ENCODE results near the gene OR2H2.

OR2H2 gene

DNA sequence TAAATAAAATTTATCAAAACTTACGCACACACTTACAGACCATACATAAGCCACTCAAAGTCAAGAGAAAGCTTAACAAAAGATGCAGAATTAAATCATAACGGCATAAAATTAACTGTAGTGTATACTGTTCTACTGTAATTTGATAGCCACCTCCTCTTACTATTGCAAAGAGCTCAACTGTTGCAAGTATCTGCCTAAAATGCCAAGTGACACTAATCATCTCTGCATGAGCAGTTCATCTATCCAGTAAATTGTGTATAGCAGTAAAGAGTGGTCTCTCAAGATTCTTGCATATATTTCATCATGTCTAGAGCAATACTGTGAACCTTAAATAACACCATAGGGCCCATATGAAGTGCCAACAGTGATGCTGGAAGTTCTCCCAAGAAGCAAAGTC, 12.3 kb downstream of the OR2H2 start:
- no peaks in the 10 kb centered on the region for H3K27me3 ChIP-seq (ENCODE audit: control insufficient read depth, insufficient read depth, low read length)
- H3K9ac ChIP-seq (ENCODE audit: low read depth, low read length) = no peak overlapping the region
- peaks cover 6% of the 10 kb centered on the region for H3K4me1 ChIP-seq (ENCODE audit: control insufficient read depth, insufficient read depth, low read length)
- H3K36me3 ChIP-seq (ENCODE audit: control insufficient read depth, insufficient read depth, low read length) = peaks cover 14% of the 10 kb centered on the region
- H3K9me3 ChIP-seq (ENCODE audit: control insufficient read depth, insufficient read depth, low read length) = no peaks in the 10 kb centered on the region
- H3K4me3 ChIP-seq (ENCODE audit: low read depth, low read length) = no peak overlapping the region

DNA sequence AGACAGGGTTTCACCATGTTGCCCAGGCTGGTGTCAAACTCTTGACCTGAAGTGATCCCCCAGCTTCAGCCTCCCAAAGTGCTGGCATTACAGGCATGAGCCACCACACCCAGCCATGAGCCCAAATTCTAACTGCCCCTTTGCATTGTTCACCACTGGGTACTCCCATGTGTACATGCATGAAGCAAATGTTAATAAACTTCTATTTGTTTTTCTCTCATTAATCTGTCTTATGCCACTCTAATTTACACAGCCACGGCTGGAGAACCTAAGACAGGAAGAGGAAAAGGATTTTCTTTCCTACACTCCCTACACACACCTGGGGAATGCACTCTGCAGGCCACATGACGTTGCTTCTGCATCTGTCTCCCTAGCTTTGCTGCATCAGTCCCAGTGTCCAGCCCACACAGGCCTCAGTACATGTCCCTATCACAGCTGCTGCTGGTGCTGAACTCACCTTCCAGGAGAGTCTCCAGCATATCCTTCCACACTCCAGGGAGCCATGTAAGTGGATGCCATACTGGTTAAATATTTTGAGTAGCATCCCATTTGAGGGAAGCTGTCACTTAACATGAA, 13.3 kb downstream of the OR2H2 start:
- no peak overlapping the region for H3K4me3 ChIP-seq (ENCODE audit: low read depth, low read length)
- peaks cover 6% of the 10 kb centered on the region for H3K4me1 ChIP-seq (ENCODE audit: control insufficient read depth, insufficient read depth, low read length)
- H3K9ac ChIP-seq (ENCODE audit: low read depth, low read length) = no peak overlapping the region
- peaks cover 23% of the 10 kb centered on the region for H3K36me3 ChIP-seq (ENCODE audit: control insufficient read depth, insufficient read depth, low read length)
- H3K27me3 ChIP-seq (ENCODE audit: control insufficient read depth, insufficient read depth, low read length) = no peaks in the 10 kb centered on the region
- no peaks in the 10 kb centered on the region for H3K9me3 ChIP-seq (ENCODE audit: control insufficient read depth, insufficient read depth, low read length)

DNA sequence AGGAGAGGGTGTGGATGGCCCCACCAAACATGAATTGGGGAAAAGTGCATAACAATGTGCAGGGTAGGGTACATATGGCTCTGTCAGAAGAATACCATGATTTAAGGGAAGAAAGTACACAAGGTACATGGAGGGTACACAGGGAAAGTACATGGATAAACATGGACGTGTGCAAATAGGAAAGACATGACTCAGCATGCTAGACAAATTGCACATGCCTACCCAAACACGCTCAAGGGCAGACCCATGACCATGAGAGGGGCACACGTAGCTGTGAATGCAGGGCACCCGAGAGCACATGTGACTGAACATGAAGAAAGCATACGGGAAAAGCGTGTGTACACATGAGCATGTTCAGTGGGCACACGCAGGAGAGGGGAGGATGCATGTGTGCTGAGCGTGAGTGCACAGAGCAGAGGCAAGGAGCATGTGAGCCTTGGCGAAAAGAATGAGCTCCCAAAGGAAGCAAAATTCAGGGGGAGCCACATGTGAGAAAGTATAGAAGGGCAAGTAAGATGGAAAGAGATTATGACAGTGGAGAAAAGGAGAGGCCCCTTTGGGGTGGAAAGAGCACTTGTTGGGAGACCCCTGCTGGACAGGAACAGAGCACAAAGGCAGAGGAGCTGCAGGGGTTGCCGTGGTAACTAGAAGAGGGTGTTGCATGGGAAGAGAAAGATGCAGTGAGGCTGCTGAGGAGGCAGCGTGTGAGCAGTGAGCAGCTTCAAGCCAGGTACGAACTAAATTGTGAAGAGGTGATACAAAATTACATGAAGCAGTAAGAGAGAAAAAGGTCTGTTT, 17.8 kb downstream of the OR2H2 start:
- H3K9ac ChIP-seq (ENCODE audit: low read depth, low read length) = no peak overlapping the region
- H3K4me3 ChIP-seq (ENCODE audit: low read depth, low read length) = no peak overlapping the region
- no peaks in the 10 kb centered on the region for H3K4me1 ChIP-seq (ENCODE audit: control insufficient read depth, insufficient read depth, low read length)
- peaks cover 61% of the 10 kb centered on the region for H3K36me3 ChIP-seq (ENCODE audit: control insufficient read depth, insufficient read depth, low read length)
- no peaks in the 10 kb centered on the region for H3K27me3 ChIP-seq (ENCODE audit: control insufficient read depth, insufficient read depth, low read length)
- no peaks in the 10 kb centered on the region for H3K9me3 ChIP-seq (ENCODE audit: control insufficient read depth, insufficient read depth, low read length)

DNA sequence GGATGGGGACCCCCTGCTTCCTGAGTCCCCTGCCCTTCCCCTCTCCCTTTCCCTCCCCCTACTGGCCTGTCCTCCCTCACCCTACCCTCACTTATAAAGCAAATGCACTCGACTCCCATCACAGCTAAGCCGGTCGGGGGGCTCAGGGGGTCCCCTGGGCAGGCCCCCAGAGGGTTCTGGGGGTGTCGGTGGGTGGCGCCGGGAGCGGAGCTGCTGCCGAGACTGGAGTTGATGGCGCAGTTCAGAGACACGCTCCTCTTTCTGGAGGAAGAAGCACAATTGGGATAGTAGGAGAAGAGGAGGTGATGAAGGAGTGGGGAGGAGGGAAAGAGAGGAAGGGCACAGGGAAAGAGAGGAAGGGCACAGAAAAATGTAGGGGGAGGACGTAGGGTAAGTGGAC, 18.5 kb downstream of the OR2H2 start:
- Histone ChIP-seq H3K27me3 (ENCODE audit: control insufficient read depth, insufficient read depth, low read length) (no peaks in the 10 kb centered on the region), H3K9ac (ENCODE audit: low read depth, low read length) (no peak overlapping the region), H3K4me1 (ENCODE audit: control insufficient read depth, insufficient read depth, low read length) (no peaks in the 10 kb centered on the region), H3K4me3 (ENCODE audit: low read depth, low read length) (no peak overlapping the region), H3K36me3 (ENCODE audit: control insufficient read depth, insufficient read depth, low read length) (peaks cover 65% of the 10 kb centered on the region), H3K9me3 (ENCODE audit: control insufficient read depth, insufficient read depth, low read length) (no peaks in the 10 kb centered on the region)

DNA sequence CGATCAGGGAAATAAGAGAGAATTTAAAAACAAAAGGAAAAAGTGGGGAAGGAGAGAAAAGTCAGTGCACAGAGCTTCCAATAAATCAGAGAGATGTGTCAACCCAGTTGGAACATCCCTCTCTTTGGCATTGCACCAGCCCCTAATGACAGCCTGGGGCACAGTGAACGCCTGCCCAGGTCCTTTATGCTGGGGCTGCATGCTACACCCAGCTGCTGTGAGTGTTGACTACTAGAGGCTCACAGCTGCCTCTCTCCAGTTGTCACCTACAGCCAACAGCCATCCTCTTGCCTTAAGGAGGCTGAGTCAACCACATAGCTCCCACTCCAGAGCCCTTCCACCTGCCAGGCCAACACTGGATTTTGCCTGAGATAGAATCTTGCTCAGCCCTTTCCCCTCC, 19.0 kb downstream of the OR2H2 start:
- H3K4me3 ChIP-seq (ENCODE audit: low read depth, low read length) = no peak overlapping the region
- H3K9me3 ChIP-seq (ENCODE audit: control insufficient read depth, insufficient read depth, low read length) = no peaks in the 10 kb centered on the region
- no peak overlapping the region for H3K9ac ChIP-seq (ENCODE audit: low read depth, low read length)
- no peaks in the 10 kb centered on the region for H3K27me3 ChIP-seq (ENCODE audit: control insufficient read depth, insufficient read depth, low read length)
- no peaks in the 10 kb centered on the region for H3K4me1 ChIP-seq (ENCODE audit: control insufficient read depth, insufficient read depth, low read length)
- H3K36me3 ChIP-seq (ENCODE audit: control insufficient read depth, insufficient read depth, low read length) = peaks cover 69% of the 10 kb centered on the region

DNA sequence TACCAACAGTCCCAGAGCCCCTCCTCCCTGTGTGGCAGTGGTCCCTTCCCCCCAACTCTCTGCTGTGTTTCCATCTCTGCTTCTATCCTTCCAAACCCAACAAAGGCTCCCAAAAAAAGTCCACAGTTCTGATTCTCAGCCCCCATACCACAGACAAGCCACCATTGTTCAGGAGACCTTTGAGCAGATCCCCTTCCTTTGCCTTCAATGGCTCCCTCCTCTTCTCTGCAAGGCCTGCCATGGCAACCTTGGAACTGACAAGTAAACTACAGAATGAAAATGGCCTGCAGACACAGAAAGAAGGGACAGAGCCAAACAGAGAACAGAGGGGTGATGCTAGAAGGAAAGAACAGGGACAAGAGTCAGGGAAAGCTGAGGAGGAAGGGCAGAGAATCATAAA, 23.2 kb downstream of the OR2H2 start:
- Histone ChIP-seq H3K9me3 (ENCODE audit: control insufficient read depth, insufficient read depth, low read length) (no peaks in the 10 kb centered on the region), H3K4me3 (ENCODE audit: low read depth, low read length) (no peak overlapping the region), H3K4me1 (ENCODE audit: control insufficient read depth, insufficient read depth, low read length) (no peaks in the 10 kb centered on the region), H3K27me3 (ENCODE audit: control insufficient read depth, insufficient read depth, low read length) (no peaks in the 10 kb centered on the region), H3K36me3 (ENCODE audit: control insufficient read depth, insufficient read depth, low read length) (peaks cover 70% of the 10 kb centered on the region), H3K9ac (ENCODE audit: low read depth, low read length) (no peak overlapping the region)

DNA sequence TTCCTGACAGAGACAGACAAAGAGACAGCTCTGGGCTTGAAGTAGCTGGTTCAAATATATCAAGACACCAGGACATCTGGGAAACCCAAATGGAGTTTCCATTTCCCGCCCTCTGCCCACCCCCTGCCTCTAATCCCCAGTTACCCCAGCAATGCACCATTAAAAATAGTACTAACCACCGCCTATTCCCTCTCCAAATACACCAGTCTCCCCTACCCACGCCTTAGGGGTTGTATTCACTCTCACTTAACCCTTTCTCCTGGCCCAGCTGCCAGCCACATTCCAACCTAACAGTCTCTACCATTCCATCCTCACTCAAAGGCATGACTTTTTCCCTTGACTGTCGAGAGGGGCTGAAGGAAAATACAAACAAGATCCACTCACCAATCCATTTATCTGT, 25.6 kb downstream of the OR2H2 start:
- H3K4me3 ChIP-seq (ENCODE audit: low read depth, low read length) = no peak overlapping the region
- no peaks in the 10 kb centered on the region for H3K27me3 ChIP-seq (ENCODE audit: control insufficient read depth, insufficient read depth, low read length)
- no peaks in the 10 kb centered on the region for H3K9me3 ChIP-seq (ENCODE audit: control insufficient read depth, insufficient read depth, low read length)
- H3K36me3 ChIP-seq (ENCODE audit: control insufficient read depth, insufficient read depth, low read length) = peaks cover 61% of the 10 kb centered on the region
- no peak overlapping the region for H3K9ac ChIP-seq (ENCODE audit: low read depth, low read length)
- H3K4me1 ChIP-seq (ENCODE audit: control insufficient read depth, insufficient read depth, low read length) = no peaks in the 10 kb centered on the region

DNA sequence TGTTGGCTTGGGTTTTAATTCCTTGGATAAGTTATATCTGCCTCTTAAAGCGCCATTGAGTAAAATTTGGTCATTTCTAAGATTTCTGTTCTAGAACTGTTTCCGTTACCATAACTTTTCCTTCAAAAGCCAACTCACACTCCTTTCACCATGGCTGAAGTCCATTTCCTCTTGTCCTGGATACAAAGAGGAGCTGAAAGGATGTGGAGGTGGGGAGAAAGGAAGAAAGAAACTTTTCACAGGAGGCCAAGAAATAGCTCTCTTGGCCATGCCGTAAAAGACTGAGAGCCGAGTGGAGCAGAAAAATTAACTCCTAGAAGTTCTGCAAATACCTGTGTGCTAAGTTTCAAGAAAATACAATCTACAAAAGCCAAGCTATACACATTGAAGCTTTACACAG, 26.5 kb downstream of the OR2H2 start:
- Histone ChIP-seq H3K9me3 (ENCODE audit: control insufficient read depth, insufficient read depth, low read length) (no peaks in the 10 kb centered on the region), H3K4me3 (ENCODE audit: low read depth, low read length) (no peak overlapping the region), H3K9ac (ENCODE audit: low read depth, low read length) (no peak overlapping the region), H3K4me1 (ENCODE audit: control insufficient read depth, insufficient read depth, low read length) (no peaks in the 10 kb centered on the region), H3K27me3 (ENCODE audit: control insufficient read depth, insufficient read depth, low read length) (no peaks in the 10 kb centered on the region), H3K36me3 (ENCODE audit: control insufficient read depth, insufficient read depth, low read length) (peaks cover 56% of the 10 kb centered on the region)

DNA sequence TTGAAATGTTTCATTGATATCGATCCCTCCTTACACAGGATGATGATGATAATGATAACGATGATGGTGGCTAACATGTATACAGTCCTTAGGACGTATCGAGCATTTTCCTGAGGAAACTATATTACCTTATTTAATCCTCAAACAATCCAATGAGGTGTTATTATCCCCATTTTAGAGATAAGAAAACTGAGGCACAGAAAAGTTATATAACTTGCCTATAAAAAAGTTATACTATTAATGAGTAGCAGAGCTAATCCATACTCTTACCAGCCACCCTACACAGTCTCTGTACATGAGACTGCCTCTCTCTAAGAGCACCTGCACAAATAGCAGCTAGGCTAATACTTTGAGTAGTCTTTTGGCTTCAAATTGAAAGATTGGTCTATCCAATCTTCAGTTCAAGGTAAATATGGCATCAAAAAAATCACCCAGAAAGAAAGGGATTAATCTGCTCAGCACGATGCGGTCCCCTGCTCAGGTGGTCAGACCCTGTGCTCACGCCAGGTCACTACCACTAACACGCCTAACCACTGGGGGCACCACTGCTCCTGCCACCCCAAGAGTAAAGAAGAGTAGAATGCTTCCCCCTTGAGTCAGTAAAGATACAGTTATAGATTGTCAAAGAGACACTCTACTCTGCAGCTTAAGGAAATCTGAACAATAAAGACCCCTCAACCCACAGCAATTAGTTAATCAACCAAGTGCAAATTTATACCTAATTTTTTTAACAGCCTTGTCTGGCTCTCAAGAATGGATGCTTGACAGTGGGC, 33.0 kb downstream of the OR2H2 start:
- H3K4me1 ChIP-seq (ENCODE audit: control insufficient read depth, insufficient read depth, low read length) = peaks cover 7% of the 10 kb centered on the region
- no peak overlapping the region for H3K4me3 ChIP-seq (ENCODE audit: low read depth, low read length)
- H3K9me3 ChIP-seq (ENCODE audit: control insufficient read depth, insufficient read depth, low read length) = no peaks in the 10 kb centered on the region
- H3K27me3 ChIP-seq (ENCODE audit: control insufficient read depth, insufficient read depth, low read length) = no peaks in the 10 kb centered on the region
- no peak overlapping the region for H3K9ac ChIP-seq (ENCODE audit: low read depth, low read length)
- H3K36me3 ChIP-seq (ENCODE audit: control insufficient read depth, insufficient read depth, low read length) = peaks cover 62% of the 10 kb centered on the region

DNA sequence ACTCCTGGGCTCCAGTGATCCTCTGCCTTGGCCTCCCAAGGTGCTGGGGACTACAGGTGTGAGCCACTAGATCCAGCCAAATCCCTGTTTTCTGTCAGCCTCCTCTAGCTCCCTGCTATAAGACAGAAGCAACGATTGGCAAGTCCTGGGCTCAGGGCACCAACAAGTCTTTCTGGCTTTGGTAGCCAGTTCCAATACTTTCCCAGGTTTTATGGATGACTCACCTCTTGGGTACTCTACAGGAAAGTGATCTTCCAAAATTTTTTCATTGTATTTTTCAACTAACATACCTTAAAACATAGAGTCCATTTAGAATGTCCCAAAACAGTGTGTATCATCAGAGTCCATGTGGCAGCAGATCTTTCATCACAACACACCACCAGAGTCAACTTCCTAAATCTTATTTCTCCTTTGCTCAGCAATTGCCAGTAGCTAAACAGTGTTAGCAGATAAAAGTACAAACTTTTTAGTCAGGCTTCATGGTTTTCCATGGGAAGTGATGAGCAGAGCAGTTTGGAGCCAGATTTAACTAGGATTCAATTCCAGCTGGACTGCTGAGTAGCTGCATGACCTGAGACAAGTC, 34.7 kb downstream of the OR2H2 start:
- Histone ChIP-seq H3K27me3 (ENCODE audit: control insufficient read depth, insufficient read depth, low read length) (no peaks in the 10 kb centered on the region), H3K4me1 (ENCODE audit: control insufficient read depth, insufficient read depth, low read length) (peaks cover 14% of the 10 kb centered on the region), H3K36me3 (ENCODE audit: control insufficient read depth, insufficient read depth, low read length) (peaks cover 61% of the 10 kb centered on the region), H3K4me3 (ENCODE audit: low read depth, low read length) (no peak overlapping the region), H3K9ac (ENCODE audit: low read depth, low read length) (no peak overlapping the region), H3K9me3 (ENCODE audit: control insufficient read depth, insufficient read depth, low read length) (no peaks in the 10 kb centered on the region)

DNA sequence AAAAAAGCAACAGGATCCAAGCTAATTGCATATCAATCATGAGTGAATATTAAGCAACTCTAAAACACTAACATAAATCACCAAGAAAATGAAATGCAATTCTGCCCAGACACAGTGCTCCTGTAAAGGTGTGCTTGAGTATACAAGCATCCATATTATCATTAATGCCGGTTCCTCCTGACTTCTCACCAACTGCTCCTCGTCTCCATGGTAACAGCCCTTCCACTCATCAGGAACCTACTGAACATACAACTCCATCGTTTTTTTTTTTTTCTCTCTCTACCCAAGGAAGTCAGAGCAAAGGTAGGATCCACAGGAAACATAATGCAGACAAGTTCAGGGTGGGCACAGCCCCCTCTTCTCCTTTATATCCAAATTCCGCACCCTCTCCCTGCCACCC, 35.7 kb downstream of the OR2H2 start:
- H3K36me3 ChIP-seq (ENCODE audit: control insufficient read depth, insufficient read depth, low read length) = peaks cover 57% of the 10 kb centered on the region
- no peak overlapping the region for H3K9ac ChIP-seq (ENCODE audit: low read depth, low read length)
- H3K27me3 ChIP-seq (ENCODE audit: control insufficient read depth, insufficient read depth, low read length) = no peaks in the 10 kb centered on the region
- no peaks in the 10 kb centered on the region for H3K9me3 ChIP-seq (ENCODE audit: control insufficient read depth, insufficient read depth, low read length)
- no peak overlapping the region for H3K4me3 ChIP-seq (ENCODE audit: low read depth, low read length)
- peaks cover 24% of the 10 kb centered on the region for H3K4me1 ChIP-seq (ENCODE audit: control insufficient read depth, insufficient read depth, low read length)
